Middle frontal gyrus (tissue), 1 donor: ENCODE data around the gene KDM5B.
"Not testable (repeated sequence)": the region's sequence is repeated elsewhere in the genome, so short reads cannot be mapped to it uniquely, and the experiment has no call there.

Source experiments
- DNase-seq: peaks from one replicate; pipeline ENCODE4 v3.0.0-alpha.2; 2015; ENCODE audit warnings: low spot score; ENCODE audit errors: extremely low spot score

Gene KDM5B

GRCh38 chr1:202794051-202794740, 14.0 kb downstream of the KDM5B start:
- DNase-seq = no peak

- no peak for DNase-seq
Measured at GRCh38 chr1:202791077-202791747, 17.0 kb downstream of the KDM5B start.

- DNase-seq = no peak
Measured at GRCh38 chr1:202788800-202789199, 19.4 kb downstream of the KDM5B start.

GRCh38 chr1:202786804-202787203, 21.4 kb downstream of the KDM5B start:
- no peak for DNase-seq

- no peak for DNase-seq
Measured at GRCh38 chr1:202781180-202781579, 27.0 kb downstream of the KDM5B start.

- no peak for DNase-seq
Measured at GRCh38 chr1:202770135-202770534, 38.1 kb downstream of the KDM5B start.

- no peak for DNase-seq
Measured at GRCh38 chr1:202765721-202766120, 42.5 kb downstream of the KDM5B start.

- DNase-seq = no peak
Measured at GRCh38 chr1:202762019-202762418, 46.2 kb downstream of the KDM5B start.

GRCh38 chr1:202760589-202760988, 47.6 kb downstream of the KDM5B start:
- no peak for DNase-seq

GRCh38 chr1:202756391-202756790, 51.8 kb downstream of the KDM5B start:
- DNase-seq = no peak

GRCh38 chr1:202754293-202754692, 53.9 kb downstream of the KDM5B start:
- no peak for DNase-seq

GRCh38 chr1:202752774-202753173, 55.4 kb downstream of the KDM5B start:
- no peak for DNase-seq

- no peak for DNase-seq
Measured at GRCh38 chr1:202750761-202751160, 57.5 kb downstream of the KDM5B start.

GRCh38 chr1:202750024-202750423, 58.2 kb downstream of the KDM5B start:
- no peak for DNase-seq

GRCh38 chr1:202745323-202745888, 62.8 kb downstream of the KDM5B start:
- DNase-seq = no peak

- DNase-seq = not testable (repeated sequence)
Measured at GRCh38 chr1:202744770-202745169, 63.5 kb downstream of the KDM5B start.

- DNase-seq = no peak
Measured at GRCh38 chr1:202742496-202742895, 65.7 kb downstream of the KDM5B start.

- DNase-seq = no peak
Measured at GRCh38 chr1:202733251-202733650, 75.0 kb downstream of the KDM5B start.

GRCh38 chr1:202728951-202729350, 79.3 kb downstream of the KDM5B start:
- DNase-seq = no peak

GRCh38 chr1:202725526-202725925, 82.7 kb downstream of the KDM5B start:
- no peak for DNase-seq

- DNase-seq = no peak
Measured at GRCh38 chr1:202723708-202724107, 84.5 kb downstream of the KDM5B start.

GRCh38 chr1:202723046-202723445, 85.2 kb downstream of the KDM5B start:
- not testable (repeated sequence) for DNase-seq

GRCh38 chr1:202716654-202717053, 91.6 kb downstream of the KDM5B start:
- DNase-seq = no peak
